HG03066 (cell line): Measurements from ENCODE around the gene BUD13.
"Not testable (repeated sequence)": the region's sequence is repeated elsewhere in the genome, so short reads cannot be mapped to it uniquely, and the experiment has no call there.

Experiments used
- ATAC-seq: cut with Tn5 transposase; IDR thresholded peaks from one replicate; pipeline ENCODE4 v1.9.1; 2021; ENCODE audit warnings: low read depth; ENCODE audit not compliant: unreplicated experiment

Gene BUD13

DNA sequence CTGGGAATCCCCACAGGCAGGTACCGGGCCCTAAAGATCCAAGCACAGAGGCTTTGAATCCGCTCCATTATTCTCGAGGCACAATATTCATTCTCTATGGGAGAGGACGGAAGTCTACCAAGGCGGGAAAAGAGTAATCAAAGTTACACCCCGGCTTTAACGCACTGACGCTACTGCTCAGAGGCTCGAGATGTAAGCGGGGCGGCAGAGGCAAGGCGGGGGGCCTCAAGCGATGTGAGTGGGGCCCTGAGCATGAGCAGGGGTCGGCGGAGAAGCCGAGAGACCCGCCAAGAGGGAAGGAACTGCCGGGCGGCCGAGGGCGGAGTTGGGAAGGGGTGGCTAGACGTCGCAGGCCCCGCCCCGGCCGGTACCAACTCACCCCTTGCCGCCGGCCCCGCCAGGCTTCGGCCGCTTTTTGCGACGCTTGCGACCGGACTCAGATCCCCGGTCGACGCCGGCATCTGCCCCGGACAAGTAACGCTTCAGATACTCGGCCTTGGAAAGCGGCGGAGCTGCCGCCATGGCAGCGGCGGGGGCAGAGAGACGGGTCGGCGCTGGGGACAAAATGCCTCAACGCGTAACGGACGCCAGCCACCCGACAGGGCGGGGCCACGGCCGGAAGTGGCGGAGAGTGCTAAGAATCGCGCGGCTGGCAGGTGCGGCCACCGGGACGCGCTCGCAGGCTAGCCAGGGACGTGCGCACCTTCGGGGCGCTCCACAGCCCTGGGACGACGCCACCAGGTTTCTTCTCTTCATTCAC lies at the start of gene BUD13:
TSS of gene BUD13 (minus strand) at position 545 of the 760 bp plus-strand sequence. CDS start at position 522, 23 bp downstream.
- peak; percentile 83 for ATAC-seq

DNA sequence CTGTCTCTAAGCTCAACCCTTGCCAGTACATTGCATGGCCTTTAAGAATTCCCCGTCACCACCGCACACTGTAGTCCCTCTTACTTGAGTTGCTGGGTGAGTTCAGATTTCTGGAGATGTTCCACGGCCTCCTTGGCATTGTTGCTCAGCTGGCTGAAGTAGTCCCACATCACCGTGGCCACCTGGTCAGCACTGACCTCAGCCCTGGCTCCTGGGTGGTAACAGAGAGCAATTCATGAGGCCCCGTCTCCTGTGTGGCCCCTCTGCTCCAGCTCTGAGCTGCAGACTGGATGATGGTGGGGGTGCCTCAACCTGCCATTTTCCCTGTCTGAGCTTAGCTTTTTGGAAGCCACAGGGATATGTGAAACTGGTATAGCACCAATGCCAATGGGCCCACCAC lies 49.8 kb upstream of the BUD13 start:
- ATAC-seq, result no peak

DNA sequence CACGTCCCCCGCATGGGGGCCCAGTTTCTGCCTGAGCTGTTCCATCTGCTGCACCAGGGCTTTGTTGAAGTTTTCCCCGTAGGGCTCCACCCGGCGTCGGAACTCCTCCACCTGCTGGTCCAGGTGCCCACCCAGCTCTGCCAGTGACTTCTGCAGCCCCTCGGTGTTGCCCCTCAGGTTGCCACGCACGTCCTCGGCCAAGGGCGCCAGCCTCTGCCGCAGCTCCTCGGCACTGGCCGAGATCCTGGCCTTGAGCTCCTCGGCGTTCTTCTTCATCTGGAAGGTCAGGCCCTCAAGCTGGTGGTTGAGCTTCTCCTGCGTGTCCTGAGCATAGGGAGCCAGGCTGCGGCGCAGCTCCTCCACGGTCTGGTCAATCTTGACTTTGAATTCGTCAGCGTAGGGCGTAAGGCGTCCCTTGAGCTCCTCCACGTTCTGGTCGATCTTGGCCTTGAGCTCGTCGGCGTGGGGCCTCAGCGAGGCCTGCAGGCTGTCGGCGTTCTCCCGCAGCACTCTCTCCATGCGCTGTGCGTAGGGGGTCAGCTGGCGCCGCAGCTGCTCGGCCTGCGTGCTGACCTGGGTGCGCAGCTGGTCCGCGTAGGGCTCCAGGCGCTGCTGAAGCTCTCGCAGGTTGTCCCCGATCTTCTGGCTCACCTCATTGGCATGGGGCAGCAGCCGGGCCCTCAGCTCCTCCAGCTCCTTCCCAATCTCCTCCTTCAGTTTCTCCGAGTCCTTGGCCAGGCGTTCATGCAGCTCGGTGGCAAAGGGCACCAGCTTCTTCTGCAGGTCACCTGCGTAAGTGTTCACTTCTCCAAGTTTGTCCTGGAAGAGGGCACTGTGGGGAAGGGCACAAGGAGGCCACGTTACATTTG lies 48.5 kb upstream of the BUD13 start:
- ATAC-seq, result no peak

GRCh38 chr11:116819049-116819448 lies 46.3 kb upstream of the BUD13 start:
- ATAC-seq, result no peak

GRCh38 chr11:116814502-116814901 lies 41.7 kb upstream of the BUD13 start:
- ATAC-seq, result no peak

DNA sequence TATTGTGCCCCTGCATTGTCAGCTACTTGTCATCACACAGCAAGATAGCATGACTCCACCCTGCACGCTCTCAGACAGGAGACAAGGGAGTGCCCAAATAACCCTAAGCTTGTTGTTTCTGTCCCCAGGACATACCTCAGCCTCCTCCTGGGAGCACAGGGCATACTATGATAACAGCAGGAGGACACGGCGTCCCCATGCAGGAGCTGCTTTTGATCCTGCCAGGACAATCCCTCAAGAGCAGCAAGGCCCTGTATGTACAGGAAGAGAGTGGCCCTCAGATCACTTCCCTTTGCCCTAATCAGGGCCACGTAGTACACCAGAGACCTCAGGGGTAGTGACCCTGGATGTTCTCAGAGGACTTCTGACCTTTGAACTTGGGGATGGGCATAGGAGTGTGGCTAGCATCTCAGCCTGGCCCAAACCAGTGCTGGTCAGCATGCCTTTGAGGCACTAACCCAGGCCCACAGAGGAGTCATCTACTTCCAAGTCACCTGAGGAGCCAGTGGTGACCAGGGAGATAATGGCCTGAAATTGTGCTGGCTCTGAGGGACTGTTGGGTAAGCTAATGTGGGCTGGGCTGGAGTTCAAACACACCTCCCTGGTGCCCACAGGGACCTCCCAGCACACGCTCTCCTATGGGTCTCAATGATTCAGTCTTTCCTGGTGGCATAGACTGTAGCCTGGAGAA lies 41.1 kb upstream of the BUD13 start:
- no peak for ATAC-seq

DNA sequence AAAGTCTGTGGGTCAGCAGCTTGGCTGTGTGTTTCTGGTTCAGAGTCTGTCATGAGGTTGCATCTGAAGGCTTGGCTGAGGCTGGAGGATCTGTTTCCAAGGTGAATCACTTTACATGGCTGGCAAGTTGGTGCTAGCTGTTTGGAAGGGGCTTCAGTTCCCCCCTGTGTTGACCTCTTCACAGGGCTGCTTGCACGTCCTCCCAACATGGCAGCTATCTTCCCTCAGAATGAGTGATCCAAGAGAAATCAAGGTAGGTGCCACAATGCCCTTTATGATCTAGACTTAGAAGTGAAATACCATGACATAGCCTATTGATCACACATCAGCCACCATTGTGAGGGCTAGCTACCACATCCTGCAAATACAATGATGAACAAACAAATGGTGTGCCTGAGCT lies 40.4 kb upstream of the BUD13 start:
- ATAC-seq, result no peak

GRCh38 chr11:116812109-116812508 lies 39.3 kb upstream of the BUD13 start:
- no peak for ATAC-seq

DNA sequence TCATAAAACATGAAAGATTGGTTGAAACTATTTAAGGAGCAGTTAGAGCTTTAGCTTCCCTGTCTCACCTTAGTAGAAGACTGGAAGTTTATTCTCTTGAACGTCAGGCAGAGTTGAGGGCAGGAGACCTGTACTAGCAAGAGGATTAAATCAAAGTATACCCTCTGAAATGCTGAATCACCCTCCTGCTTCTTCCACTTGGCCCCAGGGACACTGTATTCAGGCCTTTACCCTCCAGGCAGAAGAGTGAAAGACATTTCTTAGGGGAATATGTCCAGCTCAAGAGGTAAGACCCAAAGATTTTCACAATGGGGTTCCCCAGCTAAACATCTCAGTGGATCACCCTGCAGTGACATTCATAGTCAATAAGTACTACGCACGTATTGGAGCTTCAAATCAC lies 38.4 kb upstream of the BUD13 start:
- ATAC-seq, result no peak

DNA sequence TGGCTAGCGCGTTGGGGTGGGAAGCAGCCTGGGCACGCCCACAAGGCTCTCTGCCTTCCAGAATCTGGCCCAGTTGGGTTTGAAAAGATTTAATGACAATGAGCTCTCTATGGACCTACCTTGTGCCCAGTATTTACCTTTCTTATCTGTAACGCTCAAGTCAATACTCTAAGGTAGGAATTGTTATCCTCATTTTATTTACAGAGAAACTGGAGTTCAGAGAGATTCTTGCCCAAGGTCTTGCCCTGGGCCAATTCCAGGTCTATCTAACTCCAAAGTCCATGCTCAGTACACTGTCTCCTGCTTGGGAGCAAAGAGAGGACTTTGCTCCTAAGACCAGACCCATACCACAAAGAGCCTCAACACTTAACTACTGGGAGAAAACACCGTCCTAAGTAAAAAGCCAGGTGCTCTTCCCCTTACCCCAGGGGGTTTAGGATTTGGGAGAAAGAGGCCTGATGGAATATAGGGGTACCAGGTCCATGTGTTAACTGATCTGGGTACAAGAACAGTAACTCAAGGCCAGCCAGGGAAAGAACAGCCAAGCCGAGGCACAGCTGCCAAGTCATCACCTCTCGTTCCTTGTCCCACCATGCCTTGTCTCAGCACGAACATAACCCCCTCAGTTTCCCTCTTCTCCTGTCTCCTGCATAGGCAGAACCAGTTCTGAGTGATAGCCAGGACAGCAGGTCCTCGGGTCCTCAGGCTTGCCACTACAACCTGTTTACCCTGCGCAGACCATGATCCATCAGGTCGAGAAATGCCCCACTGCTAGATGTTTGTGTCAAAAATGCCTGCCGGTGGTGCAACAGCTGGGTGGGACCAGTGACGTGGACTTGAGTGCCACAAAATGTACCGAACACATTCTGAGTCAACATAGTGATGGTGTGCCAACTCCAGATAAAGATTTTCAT lies 35.7 kb upstream of the BUD13 start:
- ATAC-seq, result no peak

DNA sequence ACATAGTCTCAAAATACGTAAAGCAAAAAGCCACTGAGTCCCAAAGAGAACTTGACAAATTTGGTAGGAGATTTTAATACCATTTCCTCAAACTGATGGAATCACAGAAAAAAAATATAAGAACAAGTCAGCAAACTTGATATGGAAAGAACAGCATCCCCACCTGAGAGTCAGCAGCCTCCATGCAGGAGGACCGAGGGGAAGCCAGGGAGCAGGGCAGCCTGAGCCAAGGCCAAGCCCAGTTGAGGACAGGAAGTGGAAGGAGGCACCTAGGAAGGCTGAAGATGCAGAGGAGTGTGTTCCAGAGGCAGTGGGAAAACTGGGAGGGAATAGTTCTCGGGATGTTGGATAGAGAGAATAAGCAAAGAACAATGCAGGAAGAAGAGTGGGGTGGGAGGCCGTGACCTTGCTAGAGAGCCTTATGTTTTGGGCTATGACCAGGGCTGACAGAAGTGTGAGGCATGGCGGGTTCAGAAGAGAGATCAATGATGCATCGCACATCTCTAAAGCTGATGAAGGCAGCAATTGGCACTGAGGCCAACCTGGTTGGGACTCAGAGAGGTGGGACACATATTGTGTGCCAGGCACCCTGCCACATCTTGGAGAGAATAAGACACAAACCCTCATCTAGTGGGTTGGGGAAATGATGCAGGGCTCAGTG lies 34.9 kb upstream of the BUD13 start:
- no peak for ATAC-seq

GRCh38 chr11:116804001-116804400 lies 31.2 kb upstream of the BUD13 start:
- no peak for ATAC-seq

DNA sequence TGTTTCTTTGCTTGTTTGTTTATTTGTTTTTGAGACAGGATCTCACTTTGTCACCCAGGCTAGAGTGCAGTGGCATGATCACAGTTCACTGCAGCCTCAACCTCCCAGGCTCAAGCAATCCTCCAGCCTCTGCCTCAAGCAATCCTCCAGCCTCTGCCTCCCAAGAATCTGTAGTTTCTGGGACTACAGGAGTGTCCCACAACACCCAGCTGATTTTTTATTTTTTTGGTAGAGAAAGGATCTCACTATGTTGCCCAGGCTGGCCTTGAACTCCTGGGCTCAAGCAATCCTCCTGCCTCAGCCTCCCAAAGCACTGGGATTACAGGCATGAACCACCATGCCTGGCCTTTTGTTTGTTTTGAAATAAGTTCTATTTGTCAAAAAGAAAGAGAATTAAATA lies 28.9 kb upstream of the BUD13 start:
- ATAC-seq, result not testable (repeated sequence)

GRCh38 chr11:116800610-116801009 lies 27.8 kb upstream of the BUD13 start:
- ATAC-seq, result no peak

- no peak for ATAC-seq
Observed at GRCh38 chr11:116798368-116798767, 25.6 kb upstream of the BUD13 start.

DNA sequence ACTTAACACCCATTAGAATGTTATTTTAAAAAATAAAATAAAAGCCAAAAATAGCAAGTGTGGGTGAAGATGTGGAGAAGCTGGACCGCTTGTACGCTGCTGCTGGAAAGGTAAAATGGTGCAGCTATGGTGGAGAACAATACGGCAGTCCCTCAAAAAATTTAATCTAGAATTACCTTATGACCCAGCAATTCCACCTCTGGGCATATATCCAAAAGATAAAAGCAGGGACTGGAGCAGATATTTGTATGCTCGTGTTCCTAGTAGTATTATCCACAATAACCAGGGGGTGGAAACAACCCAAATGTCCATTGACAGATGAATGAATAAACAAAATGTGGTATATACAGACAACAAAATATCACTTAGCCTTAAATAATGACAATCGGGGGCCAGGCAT lies 25.0 kb upstream of the BUD13 start:
- no peak for ATAC-seq

- ATAC-seq, result no peak
Observed at GRCh38 chr11:116796548-116796947, 23.8 kb upstream of the BUD13 start.

GRCh38 chr11:116794851-116795250 lies 22.1 kb upstream of the BUD13 start:
- ATAC-seq, result no peak

DNA sequence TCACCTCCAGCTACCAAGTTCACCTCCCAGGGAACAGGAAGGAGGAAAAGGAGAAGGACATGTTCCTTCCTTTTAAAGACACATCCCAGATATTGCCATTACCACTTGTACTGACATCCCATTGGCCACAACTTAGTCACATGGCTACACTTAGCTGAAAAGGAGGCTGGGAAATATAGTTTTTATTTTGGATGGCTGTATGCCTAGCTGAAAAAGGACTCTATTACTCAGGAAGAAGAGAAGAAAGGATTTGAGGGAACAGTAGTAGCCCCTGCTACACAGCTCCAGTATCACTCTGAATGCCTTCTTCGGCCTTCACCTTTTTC lies 20.9 kb upstream of the BUD13 start:
- ATAC-seq, result no peak
